Urothelium cell line (cell line): ENCODE data around the gene KCNK13.
"Not testable (repeated sequence)": the region's sequence is repeated elsewhere in the genome, so short reads cannot be mapped to it uniquely, and the experiment has no call there.

Experiments
- DNase-seq: peaks from one replicate; pipeline ENCODE4 v3.0.0; 2011; ENCODE audit warnings: low spot score, mixed read lengths
- FAIRE-seq: peaks from 2 replicates; lab custom pipeline; 2011; peaks lifted over from hg19 to GRCh38; lab: Jason Lieb, UNC

Gene KCNK13

DNA sequence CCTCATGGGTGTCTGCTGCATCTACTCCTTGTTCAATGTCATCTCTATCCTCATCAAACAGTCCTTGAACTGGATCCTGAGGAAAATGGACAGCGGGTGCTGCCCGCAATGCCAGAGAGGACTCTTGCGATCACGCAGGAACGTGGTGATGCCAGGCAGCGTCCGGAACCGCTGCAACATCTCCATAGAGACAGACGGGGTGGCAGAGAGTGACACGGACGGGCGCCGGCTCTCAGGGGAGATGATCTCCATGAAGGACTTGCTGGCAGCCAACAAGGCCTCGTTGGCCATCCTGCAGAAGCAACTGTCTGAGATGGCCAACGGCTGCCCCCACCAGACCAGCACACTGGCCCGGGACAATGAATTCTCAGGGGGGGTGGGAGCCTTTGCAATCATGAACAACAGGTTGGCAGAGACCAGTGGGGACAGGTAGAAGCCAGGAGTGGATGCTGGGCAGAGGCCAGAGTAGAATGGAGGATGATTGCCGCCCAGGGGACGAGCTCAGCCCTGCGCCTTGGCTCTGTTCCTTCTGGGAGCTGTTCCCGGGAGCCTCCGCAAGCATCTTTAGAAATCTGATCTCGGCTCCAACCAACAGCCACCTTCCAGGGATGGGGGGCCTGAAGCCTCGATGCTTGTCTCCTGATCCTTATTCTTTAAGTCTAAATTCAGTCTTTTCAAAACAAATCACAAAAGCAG is 122.9 kb downstream of the KCNK13 start:
- FAIRE-seq (no peak), DNase-seq (no peak)

DNA sequence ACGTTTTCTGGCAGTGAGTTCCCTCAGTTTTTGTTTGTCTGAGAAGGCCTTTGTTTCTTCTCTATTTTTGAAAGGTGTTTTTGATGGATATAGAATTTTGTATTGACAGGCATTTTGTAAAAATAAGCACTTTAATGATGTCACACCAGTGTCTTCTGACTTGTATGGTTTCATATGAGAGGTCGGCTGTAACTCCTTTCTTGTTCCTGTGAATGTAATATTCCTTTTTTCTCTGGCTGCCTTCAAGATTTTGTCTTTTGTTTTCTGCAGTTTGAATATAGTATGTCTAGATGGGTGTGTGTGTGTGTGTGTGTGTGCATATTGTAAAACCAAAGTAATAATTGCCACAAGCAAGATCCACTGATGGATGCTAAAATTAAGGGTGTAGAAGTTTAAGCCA is 126.8 kb downstream of the KCNK13 start:
- DNase-seq (no peak), FAIRE-seq (no peak)

DNA sequence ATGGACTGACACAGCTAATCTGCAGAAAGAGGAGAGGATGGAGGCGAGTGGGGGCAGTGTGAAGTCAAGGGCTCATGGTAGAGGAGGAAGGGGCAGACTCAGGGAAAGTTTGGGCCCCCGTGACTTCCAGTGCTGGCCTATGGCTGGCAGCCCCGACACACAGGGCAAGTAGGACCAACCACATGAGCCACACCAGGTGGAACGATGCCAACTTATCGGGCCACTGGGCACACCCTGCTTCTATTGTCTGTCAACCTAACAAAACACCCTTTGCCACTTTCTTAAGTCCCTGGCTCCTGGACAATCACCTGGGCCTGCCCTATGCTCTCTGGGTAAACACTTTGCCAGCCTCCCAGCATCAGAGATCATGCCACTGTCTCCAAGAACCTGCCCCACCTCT is 129.4 kb downstream of the KCNK13 start:
- no peak for DNase-seq
- no peak for FAIRE-seq

DNA sequence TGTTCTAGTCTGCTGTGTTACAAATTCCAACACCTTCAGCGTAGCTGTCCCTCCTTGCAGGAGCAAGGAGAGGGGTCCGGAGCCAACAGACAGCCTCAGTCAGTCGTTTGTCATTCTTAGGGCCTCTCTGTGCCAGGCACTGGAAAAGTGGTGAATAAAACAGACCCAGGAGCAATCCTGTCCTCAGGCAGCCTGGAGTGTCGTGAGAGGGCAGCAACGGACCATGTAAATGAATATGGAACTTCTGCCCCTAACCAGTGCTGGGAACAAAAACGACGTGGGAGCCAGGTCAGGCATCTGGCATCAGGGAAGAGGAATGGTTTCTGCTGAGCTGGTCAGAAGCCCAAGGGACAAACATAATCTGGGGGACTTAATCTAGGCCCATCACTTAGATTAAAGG is 129.8 kb downstream of the KCNK13 start:
- FAIRE-seq (no peak), DNase-seq (no peak)

DNA sequence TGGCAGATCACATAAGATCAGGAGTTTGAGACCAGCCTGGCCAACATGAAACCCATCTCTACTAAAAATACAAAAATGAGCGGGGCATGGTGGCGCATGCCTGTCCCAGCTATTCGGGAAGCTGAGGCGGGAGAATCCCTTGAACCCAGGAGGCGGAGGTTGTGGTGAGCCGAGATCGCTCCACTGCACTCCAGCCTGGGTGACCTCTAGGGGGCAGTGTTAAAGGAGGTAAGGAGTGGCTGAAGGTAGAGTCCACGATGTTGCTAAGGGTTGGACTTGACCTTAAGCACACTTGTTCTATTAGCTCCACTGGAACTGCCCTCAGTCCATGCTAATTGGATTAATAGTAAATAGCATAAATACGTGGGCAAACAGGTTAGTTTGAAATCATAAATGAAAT is 132.1 kb downstream of the KCNK13 start:
- DNase-seq = no peak
- FAIRE-seq = no peak

DNA sequence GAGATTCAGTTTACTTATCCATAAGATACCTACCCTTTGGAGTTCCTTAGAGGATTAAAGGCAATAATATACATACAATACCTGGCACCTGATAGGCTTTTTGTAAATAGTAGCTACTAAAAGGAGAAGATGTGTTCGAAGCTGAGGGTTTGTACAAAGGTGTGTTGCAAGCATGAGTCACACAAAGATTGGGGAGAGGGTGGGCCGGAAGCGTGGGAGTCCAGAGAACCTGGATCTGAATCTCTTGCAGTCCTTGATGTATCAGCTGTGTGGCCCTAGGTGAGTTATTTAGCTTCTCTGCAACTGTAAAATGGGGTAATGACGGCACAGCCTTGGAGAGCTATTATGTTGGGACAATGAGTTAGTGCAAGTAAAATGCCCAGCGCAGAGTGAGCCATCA is 132.9 kb downstream of the KCNK13 start:
- DNase-seq = no peak
- no peak for FAIRE-seq

DNA sequence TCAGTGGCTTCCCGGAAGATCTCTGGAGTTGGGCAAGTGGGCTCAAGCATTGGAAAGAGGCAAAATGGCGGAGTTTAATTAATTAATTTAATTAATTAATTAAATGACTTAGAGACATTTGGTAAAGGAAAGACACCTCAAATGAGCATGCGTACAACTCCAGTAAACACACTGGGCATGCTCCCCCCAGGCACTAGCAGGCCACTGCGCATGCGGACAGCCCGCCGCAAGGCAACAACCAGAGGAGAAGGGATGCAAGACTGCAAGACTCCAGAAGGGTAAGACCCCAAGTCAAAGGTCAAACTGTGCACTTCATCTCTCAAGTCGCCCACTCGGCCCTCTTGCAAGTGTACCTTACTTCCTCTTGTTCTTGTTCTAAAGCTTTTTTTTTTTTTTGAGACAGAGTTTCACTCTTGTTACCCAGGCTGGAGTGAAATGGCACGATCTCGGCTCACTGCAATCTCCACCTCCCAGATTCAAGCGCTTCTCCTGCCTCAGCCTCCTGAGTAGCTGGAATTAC is 136.8 kb downstream of the KCNK13 start:
- DNase-seq (no peak), FAIRE-seq (no peak)

DNA sequence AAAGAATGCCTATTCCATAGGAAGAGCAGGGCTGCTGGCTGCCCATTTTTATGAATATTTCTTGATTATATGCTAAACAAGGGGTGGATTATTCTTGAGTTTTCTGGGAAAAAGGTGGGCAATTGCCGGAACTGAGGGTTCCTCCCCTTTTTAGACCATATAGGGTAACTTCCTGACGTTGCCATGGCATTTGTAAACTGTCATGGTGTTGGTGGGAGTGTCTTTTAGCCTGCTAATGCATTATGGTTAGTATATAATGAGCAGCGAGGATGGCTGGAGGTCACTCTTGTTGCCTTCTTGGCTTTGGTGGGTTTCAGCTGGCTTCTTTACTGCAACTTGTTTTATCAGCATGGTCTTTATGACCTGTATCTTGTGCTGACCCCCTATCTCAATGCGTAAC is 138.8 kb downstream of the KCNK13 start:
- FAIRE-seq, DNase-seq: not testable (repeated sequence)

DNA sequence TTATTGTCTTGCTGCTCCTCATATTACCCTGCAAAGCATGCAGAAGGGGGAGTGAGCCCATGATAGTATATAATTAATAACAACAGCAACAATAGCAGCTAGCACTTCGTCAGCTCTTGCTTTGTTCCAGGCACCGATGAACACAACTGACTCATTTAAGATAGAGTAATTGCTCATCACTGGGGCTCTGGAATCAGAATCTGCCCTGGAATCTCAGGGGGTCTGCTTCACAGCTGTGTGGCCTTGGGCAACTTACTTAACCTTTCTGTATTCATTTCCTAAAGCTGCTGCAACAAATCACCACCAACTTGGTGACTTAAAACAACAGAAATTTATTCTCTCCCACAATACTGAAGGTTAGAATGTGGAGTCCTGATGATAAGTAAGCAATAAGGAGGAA is 139.6 kb downstream of the KCNK13 start:
- FAIRE-seq (no peak), DNase-seq (no peak)

DNA sequence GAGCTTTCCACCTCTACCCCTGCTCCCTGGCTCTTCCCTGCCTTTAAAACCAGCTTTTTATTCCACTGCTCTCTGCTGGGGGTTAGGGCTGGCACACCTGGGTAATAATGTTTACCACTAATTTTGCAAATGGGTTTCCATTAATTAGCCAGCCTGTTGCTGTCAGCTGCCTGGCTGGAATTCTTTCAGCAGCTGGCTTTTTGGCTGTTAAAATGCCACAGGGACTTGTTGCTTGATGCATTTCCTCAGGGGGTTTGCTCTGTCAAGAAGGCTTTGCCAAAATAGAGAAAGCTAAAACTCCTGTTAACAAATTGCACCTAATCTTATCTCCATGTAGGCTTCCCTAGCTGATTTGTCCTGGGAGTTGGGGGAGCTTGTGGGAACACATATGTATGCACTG is 142.7 kb downstream of the KCNK13 start:
- FAIRE-seq (no peak), DNase-seq (no peak)

DNA sequence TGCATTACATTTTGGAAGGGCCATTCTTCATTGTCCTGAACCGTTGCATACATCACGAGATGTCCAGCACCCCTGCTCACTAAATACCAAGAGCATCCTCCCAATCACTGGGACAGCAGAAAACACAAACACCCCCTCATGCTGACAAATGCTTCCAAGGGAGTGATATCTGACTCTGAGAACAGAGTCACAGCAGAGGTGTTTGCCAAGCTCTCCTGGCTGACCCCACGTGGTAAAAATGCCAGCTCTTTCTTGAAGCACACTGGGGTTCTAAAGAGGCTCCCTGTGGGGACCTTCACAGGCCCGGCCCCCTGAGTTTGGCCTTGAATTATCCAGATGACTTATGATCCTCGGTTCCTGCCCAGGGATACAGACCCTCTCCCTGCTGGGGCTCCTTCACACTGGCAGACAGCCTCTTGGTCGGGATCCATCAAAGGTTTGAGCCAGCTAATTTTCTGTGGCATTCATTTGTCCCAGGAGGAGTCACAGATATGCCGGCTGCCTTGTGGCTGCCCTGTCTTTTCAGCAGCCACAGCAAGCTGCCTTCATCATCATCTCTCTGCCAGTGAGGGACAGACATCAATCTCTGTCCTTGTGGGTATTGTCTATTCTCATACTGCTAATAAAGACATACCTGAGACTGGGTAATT is 151.4 kb downstream of the KCNK13 start:
- DNase-seq (no peak), FAIRE-seq (no peak)

DNA sequence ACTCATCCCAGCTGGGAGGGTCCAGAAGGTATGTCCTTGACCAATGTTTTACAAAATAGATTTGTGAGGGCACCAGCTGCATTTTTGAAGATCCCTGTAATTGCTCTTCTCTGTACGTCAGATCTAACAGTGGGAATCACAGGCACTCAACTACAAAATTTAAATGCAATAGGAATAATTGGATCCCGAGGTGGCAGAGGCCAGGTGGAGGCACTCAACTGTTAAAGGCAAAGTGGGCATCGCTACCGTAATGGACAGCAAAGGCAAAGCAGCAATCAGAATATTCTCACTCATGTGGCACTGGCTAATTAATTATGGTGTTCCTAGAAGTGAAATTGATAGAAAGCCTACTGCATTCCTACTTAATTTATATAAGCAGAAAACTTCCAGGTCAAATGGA is 166.7 kb downstream of the KCNK13 start:
- no peak for DNase-seq
- FAIRE-seq = no peak

DNA sequence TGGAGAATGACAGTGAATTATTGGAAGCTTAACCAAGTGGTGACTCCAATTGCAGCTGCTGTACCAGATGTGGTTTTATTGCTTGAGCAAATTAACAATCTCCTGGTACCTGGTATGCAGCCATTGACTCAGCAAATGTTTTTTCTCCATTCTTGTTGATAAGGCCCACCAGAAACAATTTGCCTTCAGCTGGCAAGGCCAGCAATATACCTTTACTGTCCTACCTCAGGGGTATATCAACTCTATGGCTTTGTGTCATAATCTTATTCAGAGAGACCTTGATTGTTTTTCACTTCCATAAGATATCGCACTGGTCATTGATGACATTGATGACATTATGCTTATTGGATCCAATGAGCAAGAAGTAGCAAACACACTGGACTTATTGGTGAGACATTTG is 168.1 kb downstream of the KCNK13 start:
- not testable (repeated sequence) for FAIRE-seq, DNase-seq
